H1 (cell line): ENCODE measurements around the gene NEURL2. TPM values are rescaled to one million over a fixed set of nuclear protein-coding genes. Genes with fewer than 3 reads are reported as not detected.

Source experiments
- CTCF ChIA-PET: fragments of 300-600 bp; sonication (Branson Sonifier 250); formaldehyde crosslinking; loops from one replicate; lab custom pipeline; 2021; ENCODE audit not compliant: partially characterized antibody; lab: Charles Lee
- POLR2A ChIA-PET: fragments of 300-600 bp; sonication (Branson Sonifier 250); formaldehyde crosslinking; loops from one replicate; lab custom pipeline; 2021; ENCODE audit warnings: inconsistent platforms; ENCODE audit not compliant: partially characterized antibody; lab: Charles Lee
- DNase-seq, 2 experiments: peaks; one replicate each; pipeline versions ENCODE4 v3.0.0 to v3.0.0-alpha.2; 2010 to 2022; ENCODE audit warnings: low spot score in 2 of 2, low read depth in 1 of 2, mixed read lengths in 1 of 2
- FAIRE-seq: peaks from 2 replicates; lab custom pipeline; 2011; peaks lifted over from hg19 to GRCh38; lab: Jason Lieb, UNC
- H2AFZ ChIP-seq: 2 replicates; pipeline ENCODE4 v1.8.1; 2012; ENCODE audit warnings: low read length, inconsistent platforms
- H2AK5ac ChIP-seq: 2 replicates; pipeline ENCODE4 v1.6.1; 2013; ENCODE audit warnings: low read depth, low read length
- H2BK120ac ChIP-seq: replicated peaks from 2 replicates; pipeline ENCODE3; 2013; ENCODE audit warnings: low read depth, low read length, inconsistent platforms
- H2BK12ac ChIP-seq: 2 replicates; pipeline ENCODE4 v1.6.1; 2013; ENCODE audit warnings: low read depth, low read length
- H2BK15ac ChIP-seq: 2 replicates; pipeline ENCODE4 v1.6.1; 2013; ENCODE audit warnings: low read length
- H2BK20ac ChIP-seq: 2 replicates; pipeline ENCODE4 v1.6.1; 2013; ENCODE audit warnings: low read length
- H2BK5ac ChIP-seq: 2 replicates; pipeline ENCODE4 v1.6.1; 2013; ENCODE audit warnings: low read depth, low read length
- H3K14ac ChIP-seq: 2 replicates; pipeline ENCODE4 v1.6.1; 2013; ENCODE audit warnings: inconsistent platforms; ENCODE audit not compliant: insufficient read length
- H3K18ac ChIP-seq: 2 replicates; pipeline ENCODE4 v1.6.1; 2013; ENCODE audit warnings: low read length; ENCODE audit errors: extremely low read depth
- H3K23ac ChIP-seq: 2 replicates; pipeline ENCODE4 v1.6.1; 2013; ENCODE audit warnings: inconsistent platforms; ENCODE audit not compliant: insufficient read length
- H3K23me2 ChIP-seq: 2 replicates; pipeline ENCODE4 v1.6.1; 2013; ENCODE audit warnings: low read depth, low read length
- H3K27ac ChIP-seq: 2 replicates; pipeline ENCODE4 v1.6.1; 2011; ENCODE audit warnings: low read depth, low read length, inconsistent platforms
- H3K27me3 ChIP-seq, 4 experiments: replicated peaks in 1 of 4; 1 replicate in 1 of 4; 2 replicates in 3 of 4; pipeline versions ENCODE4 v1.6.1 to v1.8.1; 2011 to 2013; ENCODE audit warnings: low read length in 3 of 4, mild to moderate bottlenecking in 3 of 4, inconsistent platforms in 2 of 4, mixed read lengths in 2 of 4, moderate library complexity in 1 of 4; ENCODE audit not compliant: control insufficient read depth in 3 of 4, insufficient read depth in 3 of 4; ENCODE audit errors: extremely low read depth in 1 of 4
- H3K36me3 ChIP-seq, 4 experiments: 2 replicates each; pipeline versions ENCODE4 v1.6.1 to v1.8.1; 2011 to 2013; ENCODE audit warnings: mild to moderate bottlenecking in 4 of 4, low read length in 3 of 4, moderate library complexity in 2 of 4, control low read depth in 1 of 4, inconsistent platforms in 1 of 4; ENCODE audit not compliant: insufficient read depth in 4 of 4, control insufficient read depth in 2 of 4
- H3K4ac ChIP-seq: replicated peaks from 2 replicates; pipeline ENCODE3; 2013; ENCODE audit warnings: low read length, low read depth, mixed read lengths, inconsistent platforms; ENCODE audit not compliant: insufficient read length
- H3K4me1 ChIP-seq, 4 experiments: replicated peaks in 1 of 4; 1 replicate in 1 of 4; 2 replicates in 3 of 4; pipeline versions ENCODE4 v1.6.1 to v1.8.1; 2011 to 2013; ENCODE audit warnings: low read length in 3 of 4, inconsistent platforms in 2 of 4, mixed read lengths in 1 of 4; ENCODE audit not compliant: insufficient read depth in 4 of 4, control insufficient read depth in 3 of 4
- H3K4me2 ChIP-seq, 2 experiments: 2 replicates each; pipeline versions ENCODE4 v1.6.1 to v1.8.1; 2011 to 2013; ENCODE audit warnings: low read depth in 2 of 2, low read length in 2 of 2, control low read depth in 1 of 2, inconsistent platforms in 1 of 2, mild to moderate bottlenecking in 1 of 2; ENCODE audit not compliant: insufficient read depth in 1 of 2
- H3K4me3 ChIP-seq, 4 experiments: fragments of 200-600, 300-600 bp in 1 of 4; sonication (generic), shearing (Covaris generic), sonication (Bioruptor Twin) in 1 of 4; 2 replicates each; pipeline versions ENCODE4 v1.5.1 to v1.8.1; 2011 to 2016; ENCODE audit warnings: low read length in 4 of 4, low read depth in 3 of 4, control low read depth in 2 of 4, inconsistent platforms in 2 of 4, mild to moderate bottlenecking in 2 of 4, mixed read lengths in 1 of 4, moderate library complexity in 1 of 4; ENCODE audit not compliant: insufficient read depth in 2 of 4; ENCODE audit errors: extremely low read depth in 1 of 4
- H3K56ac ChIP-seq: replicated peaks from 2 replicates; pipeline ENCODE3; 2013; ENCODE audit warnings: low read depth, mild to moderate bottlenecking, mixed read lengths, low read length, inconsistent platforms; ENCODE audit not compliant: insufficient read length
- H3K79me1 ChIP-seq: 2 replicates; pipeline ENCODE4 v1.6.1; 2013; ENCODE audit warnings: low read depth, low read length, control low read depth
- H3K79me2 ChIP-seq, 2 experiments: 2 replicates each; pipeline versions ENCODE4 v1.6.1 to v1.8.1; 2012 to 2013; ENCODE audit warnings: low read length in 2 of 2, mild to moderate bottlenecking in 2 of 2, inconsistent platforms in 1 of 2; ENCODE audit not compliant: insufficient read depth in 2 of 2, control insufficient read depth in 1 of 2
- H3K9ac ChIP-seq, 4 experiments: replicated peaks in 1 of 4; 1 replicate in 1 of 4; 2 replicates in 3 of 4; pipeline versions ENCODE4 v1.6.1 to v1.8.1; 2011 to 2013; ENCODE audit warnings: low read depth in 3 of 4, low read length in 3 of 4, control low read depth in 2 of 4, mild to moderate bottlenecking in 2 of 4, moderate library complexity in 2 of 4, inconsistent platforms in 1 of 4; ENCODE audit errors: extremely low read depth in 1 of 4
- H3K9me3 ChIP-seq, 2 experiments: 2 replicates each; pipeline versions ENCODE4 v1.6.1 to v1.8.1; 2012 to 2013; ENCODE audit warnings: mild to moderate bottlenecking in 2 of 2, moderate library complexity in 2 of 2, control low read depth in 1 of 2, inconsistent platforms in 1 of 2, low read depth in 1 of 2, low read length in 1 of 2, mixed read lengths in 1 of 2; ENCODE audit not compliant: insufficient read depth in 2 of 2
- H4K20me1 ChIP-seq, 2 experiments: replicated peaks in 1 of 2; 2 replicates each; pipeline versions ENCODE3 to v1.8.1; 2011 to 2013; ENCODE audit warnings: inconsistent platforms in 2 of 2, low read length in 2 of 2, mild to moderate bottlenecking in 1 of 2; ENCODE audit not compliant: insufficient read depth in 2 of 2, control insufficient read depth in 1 of 2
- H4K5ac ChIP-seq: 2 replicates; pipeline ENCODE4 v1.6.1; 2013; ENCODE audit warnings: low read length, low read depth, mixed read lengths, inconsistent platforms; ENCODE audit not compliant: insufficient read length
- H4K8ac ChIP-seq: 2 replicates; pipeline ENCODE4 v1.8.0; 2013; ENCODE audit warnings: mild to moderate bottlenecking, moderate library complexity, low read length, inconsistent platforms; ENCODE audit not compliant: insufficient read depth; ENCODE audit errors: extremely low read depth
- H4K91ac ChIP-seq: replicated peaks from 2 replicates; pipeline ENCODE3; 2013; ENCODE audit warnings: low read length, mixed read lengths, inconsistent platforms; ENCODE audit not compliant: insufficient read length
- CHD2 ChIP-seq: IDR thresholded peaks from 2 replicates; pipeline ENCODE4 v1.6.1; 2012; ENCODE audit warnings: low read length, improper control_type of control experiment
- KDM4A ChIP-seq: IDR thresholded peaks from one replicate; pipeline ENCODE4 v1.7.1; 2012; ENCODE audit warnings: low read depth, mild to moderate bottlenecking, moderate library complexity, low read length, inconsistent platforms; ENCODE audit not compliant: severe bottlenecking
- SP2 ChIP-seq: IDR thresholded peaks from 2 replicates; pipeline ENCODE4 v1.6.1; 2012; ENCODE audit warnings: mild to moderate bottlenecking, low read length, inconsistent platforms
- WGBS, 2 experiments: shearing (Covaris generic) in 1 of 2; methylation state at CpG; one replicate each; pipeline versions ENCODE4 v1.1.6 to v1.1.7; 2013 to 2015; ENCODE audit warnings: low lambda C conversion rate in 2 of 2, mixed read lengths in 2 of 2, inconsistent platforms in 1 of 2, low coverage in 1 of 2, missing lambda C conversion rate in 1 of 2; ENCODE audit not compliant: insufficient replicate concordance in 2 of 2, insufficient coverage in 1 of 2, insufficient read length in 1 of 2; ENCODE audit errors: extremely low coverage in 1 of 2, missing lambda C conversion rate in 1 of 2; 5-methylcytosine and 5-hydroxymethylcytosine counted together
- polyA plus RNA-seq, 7 experiments: library from polyadenylated mRNA; depleted of rRNA in 3 of 7; stranded (reverse) in 5 of 7; unstranded in 2 of 7; fragments of >200 nt in 5 of 7; fragments of 200-250 nt in 2 of 7; gene quantifications; 1 replicate in 5 of 7; 2 replicates in 1 of 7; 4 replicates in 1 of 7; pipeline versions ENCODE4 v1.2.1 to v1.2.3, GENCODE V29; 2011 to 2013; ENCODE audit warnings: missing spikeins in 2 of 7, mixed read lengths in 2 of 7
- total RNA-seq: library from RNA; stranded (reverse); fragmentation: NEBNext Ultra II Directional; extraction: Animal tissue kit (Norgen Biotek cat#: 25700); gene quantifications from 2 replicates; pipeline ENCODE4 v1.2.1, GENCODE V29; 2021

Gene NEURL2
- total and polyA plus RNA-seq, 2 of the 8 experiments (the other 6 are each of a cell fraction or from before 2014, with no cell fraction given): 6.9 TPM

DNA sequence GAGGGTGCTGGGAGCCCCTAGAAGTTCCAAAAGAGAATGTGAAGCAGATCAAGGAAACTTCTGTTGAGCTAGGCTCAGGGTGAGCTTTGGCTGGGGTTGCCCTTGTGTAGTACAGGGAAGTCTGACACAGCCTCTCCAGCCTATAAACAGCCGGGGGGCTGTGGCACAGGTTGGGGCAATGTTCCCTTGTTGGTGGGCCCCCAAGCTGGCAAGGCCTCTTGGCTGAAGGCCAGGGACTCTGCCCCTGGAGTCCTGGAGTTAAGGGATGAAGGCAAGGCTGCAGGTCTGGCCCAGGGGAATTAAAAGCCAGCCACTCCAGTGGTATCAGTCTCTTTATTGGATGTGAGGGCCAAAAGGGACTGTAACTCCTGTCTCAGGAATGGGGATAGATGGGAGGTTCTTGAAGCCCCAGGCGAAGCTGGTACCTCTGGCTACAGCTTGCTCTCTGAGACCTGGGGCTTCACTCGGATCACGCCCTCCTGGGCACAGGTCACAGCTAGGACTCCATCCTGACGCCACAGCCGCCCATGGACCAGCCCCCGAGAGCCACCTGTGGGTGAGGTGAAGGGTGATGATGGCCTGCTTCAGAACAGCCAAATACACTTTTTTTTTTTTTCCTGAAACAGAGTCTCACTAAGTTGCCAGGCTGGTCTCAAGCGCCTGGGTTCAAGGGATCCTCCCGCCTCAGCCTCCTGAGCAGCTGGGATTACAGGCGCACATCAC, 49.4 kb downstream of the NEURL2 start:
- Histone ChIP-seq H3K4me1 (no peaks in the 10 kb centered on the region), H3K4me2 (no peak overlapping the region), H3K9ac (no peak overlapping the region), H3K23ac (no peak overlapping the region), H3K23me2 (no peaks in the 10 kb centered on the region), H3K79me1 (peaks cover 3% of the 10 kb centered on the region; the same call in 1 of the 2 replicates), H2AK5ac (no peak overlapping the region), H3K4ac (no peak overlapping the region)
- FAIRE-seq: no peak
- WGBS, 2 experiments: 97% methylated on average over 10 of the region's 10 CpGs; no CpG with 5 or more reads in 1 of the 2 experiments
- TF ChIP-seq SP2: no peak
- TF ChIP-seq KDM4A: no peak
- TF ChIP-seq CHD2: no peak
- TF ChIP-seq, all 59 proteins: peak for 0
- peaks cover 0 to under 1% of the 10 kb centered on the region in 2 experiments for H4K20me1 ChIP-seq
- H2BK5ac ChIP-seq: no peak overlapping the region
- H2BK120ac ChIP-seq: no peak overlapping the region
- H3K27ac ChIP-seq: no peak overlapping the region
- no peak overlapping the region for H2BK20ac ChIP-seq
- H3K18ac ChIP-seq: no peak overlapping the region
- no peak overlapping the region for H3K4me3 ChIP-seq
- POLR2A ChIA-PET: interaction anchor here (0.7 to 13.8 kb wide), 19 partner anchors 8 to 128 kb away, joined by 3 to 178 read pairs (median 3); partner anchors contain the start of genes ACOT8, PCIF1, SNX21 and ZSWIM3
- no peak overlapping the region for H3K14ac ChIP-seq
- no peak overlapping the region for H4K5ac ChIP-seq
- H2AFZ ChIP-seq: no peak overlapping the region
- no peak for DNase-seq
- no peaks in the 10 kb centered on the region for H3K9me3 ChIP-seq
- no peak overlapping the region for H2BK15ac ChIP-seq
- H3K79me2 ChIP-seq: no peaks in the 10 kb centered on the region
- CTCF ChIA-PET: interaction anchor here (0.7 to 3.1 kb wide), 10 partner anchors 11 to 121 kb away, joined by 3 to 8 read pairs (median 4); partner anchors contain the start of gene ZSWIM1
- peaks cover 15 to 53% (median 28%) of the 10 kb centered on the region in 4 experiments for H3K36me3 ChIP-seq
- H3K27me3 ChIP-seq: no peaks in the 10 kb centered on the region
- H3K56ac ChIP-seq: no peak overlapping the region
- H4K91ac ChIP-seq: no peak overlapping the region
- no peak overlapping the region for H4K8ac ChIP-seq
- H2BK12ac ChIP-seq: no peak overlapping the region
